ENCODE measurements around the gene COL8A1.

- TF ChIP-seq PAX5 (IDR thresholded peaks at IDR 0.05; ENCODE audit: insufficient read depth, low read length, severe bottlenecking) (no peak), POLR2AphosphoS5 (IDR thresholded peaks at IDR 0.05; ENCODE audit: low read depth, low read length) (no peak)
Observed at GRCh38 chr3:99662838-99663570, 24.6 kb downstream of the COL8A1 start.
